Measurements from ENCODE around the gene ANAPC4.

DNA sequence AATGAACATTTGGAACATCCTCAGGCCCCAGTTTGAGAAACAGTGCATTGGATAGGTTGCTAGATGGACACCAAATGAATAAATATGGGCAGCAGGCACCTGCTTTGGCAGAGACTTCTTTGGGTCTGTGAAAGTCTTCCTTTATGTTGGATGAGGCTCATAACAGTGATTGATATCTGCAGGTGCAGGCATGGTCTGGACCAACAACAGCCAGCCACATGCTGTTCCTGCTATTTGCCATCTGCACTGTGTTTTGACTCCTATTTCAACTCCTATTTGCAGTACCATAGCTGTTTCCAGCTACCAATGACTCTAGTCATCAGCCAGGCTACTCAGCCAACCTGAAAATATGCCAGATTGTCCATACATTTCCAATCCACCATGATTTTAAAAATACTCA lies 60.9 kb downstream of the ANAPC4 start:
- TF ChIP-seq CTCF (optimal IDR thresholded peaks at IDR 0.05 in 1 of 3, IDR thresholded peaks at IDR 0.05 in 1 of 3, conservative IDR thresholded peaks at IDR 0.05 in 1 of 3; ENCODE audit: extremely low read depth in 1 of 3, insufficient read depth in 2 of 3, low read length in 3 of 3) (no peak), EZH2 (IDR thresholded peaks at IDR 0.05; ENCODE audit: low read length) (no peak)

All from keratinocyte (primary cell).